Activated CD8-positive, alpha-beta memory T cell treated with anti-CD3 and anti-CD28 coated beads, Interleukin-2, amount 50 U/mL, for 4 hours (primary cell): ENCODE results near the gene NFYC.
A peak's percentile ranks its signal among the peaks of the same experiment; 100 is the strongest.
"Not testable (repeated sequence)": the region's sequence is repeated elsewhere in the genome, so short reads cannot be mapped to it uniquely, and the experiment has no call there.

Source experiments
- DNase-seq: peaks from one replicate; pipeline ENCODE4 v3.0.0-alpha.2; 2020

NFYC gene

GRCh38 chr1:40665335-40666171 is 26.0 kb upstream of the NFYC start, which contains the start of gene RIMS3:
Gene RIMS3 (minus strand): TSS chr1:40665682. CDS start chr1:40641925, 23,757 bp downstream.
- peak; percentile 83 for DNase-seq

GRCh38 chr1:40668769-40669525 is 22.6 kb upstream of the NFYC start:
- DNase-seq = peak; percentile 86

- no peak for DNase-seq
These were observed 18.1 kb upstream of the NFYC start for GRCh38 chr1:40673452-40673851.

- DNase-seq = no peak
These were observed 15.0 kb upstream of the NFYC start for GRCh38 chr1:40676501-40676900.

- no peak for DNase-seq
These were observed 12.1 kb upstream of the NFYC start for GRCh38 chr1:40679165-40679953.

- DNase-seq = no peak
These were observed 6.8 kb upstream of the NFYC start for GRCh38 chr1:40684669-40685068.

GRCh38 chr1:40687059-40687458 is 4.4 kb upstream of the NFYC start:
- no peak for DNase-seq

GRCh38 chr1:40687661-40688060 is 3.8 kb upstream of the NFYC start:
- no peak for DNase-seq

- DNase-seq = no peak
These were observed 1.8 kb upstream of the NFYC start for GRCh38 chr1:40689737-40690136.

GRCh38 chr1:40690771-40691537 is 550 bp upstream of the NFYC start:
- no peak for DNase-seq

- DNase-seq = no peak
These were observed 958 bp downstream of the NFYC start for GRCh38 chr1:40692429-40692895.

- DNase-seq = no peak
These were observed 1.9 kb downstream of the NFYC start for GRCh38 chr1:40693425-40693824.

GRCh38 chr1:40694353-40694874 is 2.9 kb downstream of the NFYC start:
- no peak for DNase-seq

- no peak for DNase-seq
These were observed 4.8 kb downstream of the NFYC start for GRCh38 chr1:40696294-40696693.

GRCh38 chr1:40697436-40697835 is 5.9 kb downstream of the NFYC start:
- no peak for DNase-seq

- DNase-seq = no peak
These were observed 8.3 kb downstream of the NFYC start for GRCh38 chr1:40699787-40700186.

GRCh38 chr1:40701684-40702083 is 10.2 kb downstream of the NFYC start:
- DNase-seq = no peak

GRCh38 chr1:40702810-40703209 is 11.3 kb downstream of the NFYC start:
- DNase-seq = not testable (repeated sequence)

- DNase-seq = no peak
These were observed 11.8 kb downstream of the NFYC start for GRCh38 chr1:40703316-40703715.

- no peak for DNase-seq
These were observed 13.6 kb downstream of the NFYC start for GRCh38 chr1:40704817-40705733.

GRCh38 chr1:40706626-40707025 is 15.1 kb downstream of the NFYC start:
- DNase-seq = no peak
